Hematopoietic multipotent progenitor cell treated with erythropoietin and hydrocortisone succinate and interleukin-3 and kit ligand, for 17 days (in vitro differentiated cells): ENCODE measurements around the gene KLF6.

Source experiments
- DNase-seq: peaks from one replicate; pipeline ENCODE4 v3.0.0-alpha.2; 2015; ENCODE audit warnings: low spot score

The KLF6 gene

GRCh38 chr10:3811291-3811870, 26.4 kb upstream of the KLF6 start:
- DNase-seq, result peak; percentile 63

- no peak for DNase-seq
Observed at GRCh38 chr10:3808689-3809199, 23.7 kb upstream of the KLF6 start.

GRCh38 chr10:3807928-3808496, 23.0 kb upstream of the KLF6 start:
- no peak for DNase-seq

GRCh38 chr10:3807211-3807927, 22.4 kb upstream of the KLF6 start:
- DNase-seq, result no peak

GRCh38 chr10:3806603-3807002, 21.6 kb upstream of the KLF6 start:
- DNase-seq, result peak; percentile 12

- peak; percentile 50 for DNase-seq
Observed at GRCh38 chr10:3805791-3806461, 20.9 kb upstream of the KLF6 start.

- DNase-seq, result peak; percentile 63
Observed at GRCh38 chr10:3805201-3805790, 20.3 kb upstream of the KLF6 start.

GRCh38 chr10:3803927-3804741, 19.1 kb upstream of the KLF6 start:
- peak; percentile 54 for DNase-seq

GRCh38 chr10:3803295-3803926, 18.4 kb upstream of the KLF6 start:
- DNase-seq, result peak; percentile 70

GRCh38 chr10:3802526-3803265, 17.7 kb upstream of the KLF6 start:
- no peak for DNase-seq

- DNase-seq, result no peak
Observed at GRCh38 chr10:3801558-3802192, 16.7 kb upstream of the KLF6 start.

GRCh38 chr10:3800586-3800985, 15.6 kb upstream of the KLF6 start:
- DNase-seq, result no peak

GRCh38 chr10:3797750-3798149, 12.7 kb upstream of the KLF6 start:
- no peak for DNase-seq

- DNase-seq, result no peak
Observed at GRCh38 chr10:3793553-3793952, 8.5 kb upstream of the KLF6 start.

- DNase-seq, result no peak
Observed at GRCh38 chr10:3792710-3793219, 7.8 kb upstream of the KLF6 start.

GRCh38 chr10:3791974-3792633, 7.1 kb upstream of the KLF6 start:
- DNase-seq, result no peak

GRCh38 chr10:3790858-3791257, 5.8 kb upstream of the KLF6 start:
- DNase-seq, result no peak

GRCh38 chr10:3790272-3790671, 5.3 kb upstream of the KLF6 start:
- DNase-seq, result no peak

GRCh38 chr10:3789621-3790020, 4.6 kb upstream of the KLF6 start:
- no peak for DNase-seq
